ENCODE results near the gene UCHL3.

The UCHL3 gene

GRCh38 chr13:75585153-75585552 is 35.6 kb downstream of the UCHL3 start:
- Histone ChIP-seq H3K4me1 (ENCODE audit: insufficient read depth, low read length) (peaks cover 12% of the 10 kb centered on the region), H3K36me3 (ENCODE audit: insufficient read depth, low read length) (peaks cover 15% of the 10 kb centered on the region), H3K27me3 (ENCODE audit: insufficient read depth, low read length) (no peaks in the 10 kb centered on the region), H3K9ac (ENCODE audit: low read depth, low read length) (no peak overlapping the region), H3K9me3 (ENCODE audit: insufficient read depth, low read depth, low read length) (peaks cover 15% of the 10 kb centered on the region; the same call in 1 of the 2 replicates), H3K27ac (ENCODE audit: low read depth, low read length) (no peak overlapping the region), H3K4me3 (ENCODE audit: low read length) (no peak overlapping the region)

GRCh38 chr13:75587679-75588078 is 38.1 kb downstream of the UCHL3 start:
- Histone ChIP-seq H3K27ac (ENCODE audit: low read depth, low read length) (peak overlapping the region; percentile 36; the same call in 1 of the 2 replicates), H3K4me1 (ENCODE audit: insufficient read depth, low read length) (peaks cover 12% of the 10 kb centered on the region), H3K4me3 (ENCODE audit: low read length) (no peak overlapping the region), H3K27me3 (ENCODE audit: insufficient read depth, low read length) (no peaks in the 10 kb centered on the region), H3K9ac (ENCODE audit: low read depth, low read length) (peak overlapping the region; percentile 8; the same call in 1 of the 2 replicates), H3K36me3 (ENCODE audit: insufficient read depth, low read length) (peaks cover 24% of the 10 kb centered on the region), H3K9me3 (ENCODE audit: insufficient read depth, low read depth, low read length) (peaks cover 15% of the 10 kb centered on the region; the same call in 1 of the 2 replicates)
- no CpG with 5 or more reads among the region's 1 CpG for WGBS

- H3K9me3 ChIP-seq (ENCODE audit: insufficient read depth, low read depth, low read length) = no peaks in the 10 kb centered on the region
- no peak overlapping the region for H3K4me3 ChIP-seq (ENCODE audit: low read length)
- H3K27me3 ChIP-seq (ENCODE audit: insufficient read depth, low read length) = no peaks in the 10 kb centered on the region
- no peaks in the 10 kb centered on the region for H3K36me3 ChIP-seq (ENCODE audit: insufficient read depth, low read length)
- H3K4me1 ChIP-seq (ENCODE audit: insufficient read depth, low read length) = peaks cover 12% of the 10 kb centered on the region
- no peak overlapping the region for H3K9ac ChIP-seq (ENCODE audit: low read depth, low read length)
- WGBS = 90% methylated on average over 1 of the region's 1 CpG
- H3K27ac ChIP-seq (ENCODE audit: low read depth, low read length) = no peak overlapping the region
Measured at GRCh38 chr13:75596657-75597182, 47.1 kb downstream of the UCHL3 start.

- WGBS = 68% methylated on average over 4 of the region's 4 CpGs
- Histone ChIP-seq H3K4me1 (ENCODE audit: insufficient read depth, low read length) (no peaks in the 10 kb centered on the region), H3K9ac (ENCODE audit: low read depth, low read length) (no peak overlapping the region), H3K4me3 (ENCODE audit: low read length) (no peak overlapping the region), H3K36me3 (ENCODE audit: insufficient read depth, low read length) (peaks cover 4% of the 10 kb centered on the region; the same call in 1 of the 2 replicates), H3K27me3 (ENCODE audit: insufficient read depth, low read length) (no peaks in the 10 kb centered on the region), H3K9me3 (ENCODE audit: insufficient read depth, low read depth, low read length) (no peaks in the 10 kb centered on the region), H3K27ac (ENCODE audit: low read depth, low read length) (no peak overlapping the region)
Measured at GRCh38 chr13:75600371-75600770, 50.8 kb downstream of the UCHL3 start.

GRCh38 chr13:75603038-75603437 is 53.4 kb downstream of the UCHL3 start:
- no peaks in the 10 kb centered on the region for H3K27me3 ChIP-seq (ENCODE audit: insufficient read depth, low read length)
- no peak overlapping the region for H3K4me3 ChIP-seq (ENCODE audit: low read length)
- H3K36me3 ChIP-seq (ENCODE audit: insufficient read depth, low read length) = peaks cover 9% of the 10 kb centered on the region; the same call in 1 of the 2 replicates
- no peak overlapping the region for H3K9ac ChIP-seq (ENCODE audit: low read depth, low read length)
- no peaks in the 10 kb centered on the region for H3K9me3 ChIP-seq (ENCODE audit: insufficient read depth, low read depth, low read length)
- H3K4me1 ChIP-seq (ENCODE audit: insufficient read depth, low read length) = no peaks in the 10 kb centered on the region
- WGBS = 92% methylated on average over 2 of the region's 2 CpGs
- no peak overlapping the region for H3K27ac ChIP-seq (ENCODE audit: low read depth, low read length)

GRCh38 chr13:75607447-75607846 is 57.9 kb downstream of the UCHL3 start:
- H3K36me3 ChIP-seq (ENCODE audit: insufficient read depth, low read length) = peaks cover 7% of the 10 kb centered on the region; the same call in 1 of the 2 replicates
- no peak overlapping the region for H3K27ac ChIP-seq (ENCODE audit: low read depth, low read length)
- no peaks in the 10 kb centered on the region for H3K4me1 ChIP-seq (ENCODE audit: insufficient read depth, low read length)
- H3K27me3 ChIP-seq (ENCODE audit: insufficient read depth, low read length) = no peaks in the 10 kb centered on the region
- H3K9ac ChIP-seq (ENCODE audit: low read depth, low read length) = no peak overlapping the region
- no peaks in the 10 kb centered on the region for H3K9me3 ChIP-seq (ENCODE audit: insufficient read depth, low read depth, low read length)
- H3K4me3 ChIP-seq (ENCODE audit: low read length) = no peak overlapping the region
- 100% methylated on average over 2 of the region's 2 CpGs for WGBS

- Histone ChIP-seq H3K36me3 (ENCODE audit: insufficient read depth, low read length) (peaks cover 4% of the 10 kb centered on the region; the same call in 1 of the 2 replicates), H3K27ac (ENCODE audit: low read depth, low read length) (no peak overlapping the region), H3K27me3 (ENCODE audit: insufficient read depth, low read length) (no peaks in the 10 kb centered on the region), H3K9ac (ENCODE audit: low read depth, low read length) (no peak overlapping the region), H3K9me3 (ENCODE audit: insufficient read depth, low read depth, low read length) (no peaks in the 10 kb centered on the region), H3K4me3 (ENCODE audit: low read length) (no peak overlapping the region), H3K4me1 (ENCODE audit: insufficient read depth, low read length) (no peaks in the 10 kb centered on the region)
Measured at GRCh38 chr13:75610466-75610865, 60.9 kb downstream of the UCHL3 start.

GRCh38 chr13:75612354-75612753 is 62.8 kb downstream of the UCHL3 start:
- WGBS = 100% methylated on average over 2 of the region's 2 CpGs
- Histone ChIP-seq H3K4me3 (ENCODE audit: low read length) (no peak overlapping the region), H3K27ac (ENCODE audit: low read depth, low read length) (no peak overlapping the region), H3K27me3 (ENCODE audit: insufficient read depth, low read length) (no peaks in the 10 kb centered on the region), H3K9ac (ENCODE audit: low read depth, low read length) (no peak overlapping the region), H3K4me1 (ENCODE audit: insufficient read depth, low read length) (no peaks in the 10 kb centered on the region), H3K9me3 (ENCODE audit: insufficient read depth, low read depth, low read length) (no peaks in the 10 kb centered on the region), H3K36me3 (ENCODE audit: insufficient read depth, low read length) (no peaks in the 10 kb centered on the region)

- Histone ChIP-seq H3K36me3 (ENCODE audit: insufficient read depth, low read length) (no peaks in the 10 kb centered on the region), H3K4me1 (ENCODE audit: insufficient read depth, low read length) (no peaks in the 10 kb centered on the region), H3K9me3 (ENCODE audit: insufficient read depth, low read depth, low read length) (no peaks in the 10 kb centered on the region), H3K9ac (ENCODE audit: low read depth, low read length) (no peak overlapping the region), H3K27ac (ENCODE audit: low read depth, low read length) (no peak overlapping the region), H3K27me3 (ENCODE audit: insufficient read depth, low read length) (no peaks in the 10 kb centered on the region), H3K4me3 (ENCODE audit: low read length) (no peak overlapping the region)
- WGBS = 95% methylated on average over 1 of the region's 1 CpG
Measured at GRCh38 chr13:75617230-75617629, 67.6 kb downstream of the UCHL3 start.

GRCh38 chr13:75618308-75618707 is 68.7 kb downstream of the UCHL3 start:
- H3K36me3 ChIP-seq (ENCODE audit: insufficient read depth, low read length) = no peaks in the 10 kb centered on the region
- H3K9me3 ChIP-seq (ENCODE audit: insufficient read depth, low read depth, low read length) = no peaks in the 10 kb centered on the region
- H3K9ac ChIP-seq (ENCODE audit: low read depth, low read length) = no peak overlapping the region
- no peaks in the 10 kb centered on the region for H3K4me1 ChIP-seq (ENCODE audit: insufficient read depth, low read length)
- no peak overlapping the region for H3K27ac ChIP-seq (ENCODE audit: low read depth, low read length)
- H3K4me3 ChIP-seq (ENCODE audit: low read length) = no peak overlapping the region
- no peaks in the 10 kb centered on the region for H3K27me3 ChIP-seq (ENCODE audit: insufficient read depth, low read length)
- WGBS = 2% methylated on average over 1 of the region's 1 CpG

GRCh38 chr13:75620020-75620419 is 70.4 kb downstream of the UCHL3 start:
- Histone ChIP-seq H3K9me3 (ENCODE audit: insufficient read depth, low read depth, low read length) (no peaks in the 10 kb centered on the region), H3K27ac (ENCODE audit: low read depth, low read length) (no peak overlapping the region), H3K4me1 (ENCODE audit: insufficient read depth, low read length) (no peaks in the 10 kb centered on the region), H3K9ac (ENCODE audit: low read depth, low read length) (no peak overlapping the region), H3K27me3 (ENCODE audit: insufficient read depth, low read length) (no peaks in the 10 kb centered on the region), H3K4me3 (ENCODE audit: low read length) (no peak overlapping the region), H3K36me3 (ENCODE audit: insufficient read depth, low read length) (no peaks in the 10 kb centered on the region)
- 80% methylated on average over 1 of the region's 1 CpG for WGBS

GRCh38 chr13:75621147-75621546 is 71.6 kb downstream of the UCHL3 start:
- Histone ChIP-seq H3K9me3 (ENCODE audit: insufficient read depth, low read depth, low read length) (no peaks in the 10 kb centered on the region), H3K27ac (ENCODE audit: low read depth, low read length) (no peak overlapping the region), H3K9ac (ENCODE audit: low read depth, low read length) (no peak overlapping the region), H3K36me3 (ENCODE audit: insufficient read depth, low read length) (no peaks in the 10 kb centered on the region), H3K4me3 (ENCODE audit: low read length) (no peak overlapping the region), H3K27me3 (ENCODE audit: insufficient read depth, low read length) (no peaks in the 10 kb centered on the region), H3K4me1 (ENCODE audit: insufficient read depth, low read length) (no peaks in the 10 kb centered on the region)
- WGBS = 100% methylated on average over 1 of the region's 2 CpGs
